ENCODE results near the gene KPRP. TPM values are rescaled to one million over a fixed set of nuclear protein-coding genes. Genes with fewer than 3 reads are reported as not detected.

The KPRP gene
- total RNA-seq, 1 experiment from 2014 or later, result not detected

DNA sequence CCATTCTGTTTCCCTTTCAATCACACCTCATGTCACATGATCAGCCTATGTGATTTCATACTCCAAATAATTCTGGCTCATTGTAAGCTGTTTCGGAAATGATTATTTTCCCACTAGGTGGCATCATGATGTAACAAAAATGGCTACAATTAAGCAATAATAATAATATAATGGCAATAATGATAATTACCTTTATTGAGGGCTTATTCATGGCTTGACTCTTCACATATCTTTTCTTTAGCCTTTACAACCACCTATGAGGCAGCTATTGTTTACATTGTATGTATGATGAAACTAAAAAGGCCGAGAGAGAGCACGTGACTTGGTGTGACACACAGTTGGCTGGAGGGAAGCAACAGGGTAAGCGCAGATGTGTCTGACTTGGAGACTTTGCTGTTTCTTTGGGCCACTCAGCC is 12.5 kb upstream of the KPRP start:
- Histone ChIP-seq H3K4me1 (ENCODE audit: insufficient read depth, low read length) (peaks cover 13% of the 10 kb centered on the region), H3F3A (ENCODE audit: low read length, unreplicated experiment) (no peaks in the 10 kb centered on the region), H3K9ac (ENCODE audit: low read length) (no peak overlapping the region), H4K20me1 (ENCODE audit: low read length) (no peaks in the 10 kb centered on the region), H3K9me3 (ENCODE audit: low read length) (no peaks in the 10 kb centered on the region), H3K79me2 (ENCODE audit: low read length) (no peaks in the 10 kb centered on the region), H3K27me3 (ENCODE audit: low read length) (peaks cover 3% of the 10 kb centered on the region; the same call in 1 of the 2 replicates), H3K9me2 (replicated peaks; ENCODE audit: low read length) (no peaks in the 10 kb centered on the region), H3K27ac (ENCODE audit: low read length) (no peak overlapping the region), H3K4me3 (ENCODE audit: low read length) (no peak overlapping the region), H2AFZ (ENCODE audit: low read length) (no peak overlapping the region), H3K36me3 (ENCODE audit: low read depth, low read length) (no peaks in the 10 kb centered on the region), H3K4me2 (ENCODE audit: low read length) (no peak overlapping the region)
- no TSS peak for BruUV-seq (replicated peaks)
- ChIA-PET CTCF (no interaction called here), POLR2A (ENCODE audit: unreplicated experiment) (no interaction called here)
- ATAC-seq (no peak), DNase-seq (peak; percentile 65)
- intact Hi-C loops (cut with micrococcal nuclease), result no loop called here
- TF ChIP-seq EZH2phosphoT487 (IDR thresholded peaks at IDR 0.05; ENCODE audit: borderline replicate concordance, low read length) (no peak), EZH2 (IDR thresholded peaks at IDR 0.05; ENCODE audit: low read length, unreplicated experiment) (no peak)
- TF ChIP-seq, protein P1, sequence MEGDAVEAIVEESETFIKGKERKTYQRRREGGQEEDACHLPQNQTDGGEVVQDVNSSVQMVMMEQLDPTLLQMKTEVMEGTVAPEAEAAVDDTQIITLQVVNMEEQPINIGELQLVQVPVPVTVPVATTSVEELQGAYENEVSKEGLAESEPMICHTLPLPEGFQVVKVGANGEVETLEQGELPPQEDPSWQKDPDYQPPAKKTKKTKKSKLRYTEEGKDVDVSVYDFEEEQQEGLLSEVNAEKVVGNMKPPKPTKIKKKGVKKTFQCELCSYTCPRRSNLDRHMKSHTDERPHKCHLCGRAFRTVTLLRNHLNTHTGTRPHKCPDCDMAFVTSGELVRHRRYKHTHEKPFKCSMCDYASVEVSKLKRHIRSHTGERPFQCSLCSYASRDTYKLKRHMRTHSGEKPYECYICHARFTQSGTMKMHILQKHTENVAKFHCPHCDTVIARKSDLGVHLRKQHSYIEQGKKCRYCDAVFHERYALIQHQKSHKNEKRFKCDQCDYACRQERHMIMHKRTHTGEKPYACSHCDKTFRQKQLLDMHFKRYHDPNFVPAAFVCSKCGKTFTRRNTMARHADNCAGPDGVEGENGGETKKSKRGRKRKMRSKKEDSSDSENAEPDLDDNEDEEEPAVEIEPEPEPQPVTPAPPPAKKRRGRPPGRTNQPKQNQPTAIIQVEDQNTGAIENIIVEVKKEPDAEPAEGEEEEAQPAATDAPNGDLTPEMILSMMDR (conservative IDR thresholded peaks at IDR 0.05; ENCODE audit: low read depth, low read length), result peak; percentile 47

DNA sequence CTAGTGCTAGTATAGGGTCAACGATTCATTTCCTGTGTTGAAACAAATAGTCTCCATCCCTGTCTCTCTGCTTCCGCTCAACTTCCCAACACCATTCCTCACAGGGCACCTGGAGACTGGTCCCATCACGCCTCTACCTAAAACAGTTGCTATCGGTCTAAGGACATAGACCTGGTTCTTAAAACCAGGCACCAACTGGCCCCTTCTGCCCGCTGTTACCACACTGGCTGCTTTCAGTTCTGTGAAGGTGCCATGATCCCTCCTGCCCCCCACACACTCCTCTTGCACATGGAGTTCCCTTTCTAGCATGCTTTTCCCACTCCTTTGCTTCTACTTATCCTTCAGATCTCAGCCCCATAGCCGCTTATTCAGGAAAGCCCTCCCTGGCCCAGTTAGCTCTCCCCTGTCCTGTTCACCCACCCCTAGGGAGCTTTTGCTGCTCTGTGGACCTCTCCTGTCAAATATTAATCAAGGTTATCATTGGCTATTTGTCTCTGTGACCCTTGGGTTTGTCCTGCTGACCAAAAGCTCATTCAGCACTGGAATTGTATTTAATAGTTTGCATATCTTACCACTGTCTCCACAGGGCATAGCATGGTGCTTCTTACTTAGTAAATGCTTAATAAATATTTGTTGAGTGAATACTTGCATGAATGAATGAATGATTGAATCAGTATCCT is 11.9 kb upstream of the KPRP start:
- CTCF ChIA-PET, result no interaction called here
- intact Hi-C loops (cut with micrococcal nuclease), result no loop called here

DNA sequence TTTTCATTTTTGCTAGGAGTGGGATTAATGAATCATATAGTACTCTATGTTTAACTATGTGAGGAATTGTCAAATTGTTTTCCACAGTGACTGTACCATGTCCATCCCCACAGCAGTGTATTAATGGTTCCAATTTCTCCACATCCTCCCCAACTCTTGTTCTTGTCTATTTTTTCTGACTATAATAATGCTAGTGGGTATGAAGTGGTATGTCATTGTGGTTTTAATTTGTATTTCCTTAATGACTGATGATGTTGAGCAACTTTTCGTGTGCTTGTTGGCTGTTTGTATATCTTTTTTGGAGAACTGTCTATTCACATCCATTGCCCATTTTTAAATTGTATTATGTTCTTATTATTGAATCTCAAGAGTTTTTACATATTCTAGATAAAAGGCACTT is 10.0 kb upstream of the KPRP start:
- CTCF ChIA-PET, result no interaction called here
- Histone ChIP-seq H4K20me1 (ENCODE audit: low read length) (no peaks in the 10 kb centered on the region), H3K9me3 (ENCODE audit: low read length) (no peaks in the 10 kb centered on the region), H3K9me2 (replicated peaks; ENCODE audit: low read length) (no peaks in the 10 kb centered on the region), H3K4me3 (ENCODE audit: low read length) (no peak overlapping the region), H3K27ac (ENCODE audit: low read length) (no peak overlapping the region), H3F3A (ENCODE audit: low read length, unreplicated experiment) (no peaks in the 10 kb centered on the region), H3K36me3 (ENCODE audit: low read depth, low read length) (no peaks in the 10 kb centered on the region), H3K27me3 (ENCODE audit: low read length) (peaks cover 3% of the 10 kb centered on the region; the same call in 1 of the 2 replicates), H3K4me2 (ENCODE audit: low read length) (no peak overlapping the region), H3K79me2 (ENCODE audit: low read length) (no peaks in the 10 kb centered on the region), H3K4me1 (ENCODE audit: insufficient read depth, low read length) (peaks cover 23% of the 10 kb centered on the region), H2AFZ (ENCODE audit: low read length) (no peak overlapping the region), H3K9ac (ENCODE audit: low read length) (no peak overlapping the region)
- BruUV-seq (replicated peaks), result no TSS peak
- TF ChIP-seq EZH2phosphoT487 (IDR thresholded peaks at IDR 0.05; ENCODE audit: borderline replicate concordance, low read length), result no peak
- TF ChIP-seq, protein P1 (conservative IDR thresholded peaks at IDR 0.05; ENCODE audit: low read depth, low read length), result no peak
- no peak for TF ChIP-seq EZH2 (IDR thresholded peaks at IDR 0.05; ENCODE audit: low read length, unreplicated experiment)
- intact Hi-C loops (cut with micrococcal nuclease), result no loop called here
- DNase-seq, result no peak
- POLR2A ChIA-PET (ENCODE audit: unreplicated experiment), result no interaction called here
- no peak for ATAC-seq

More for the DNA sequence above, 11.9 kb upstream of the KPRP start:
- Histone ChIP-seq H3K4me1 (ENCODE audit: insufficient read depth, low read length) (peaks cover 13% of the 10 kb centered on the region), H3K36me3 (ENCODE audit: low read depth, low read length) (no peaks in the 10 kb centered on the region), H3K4me3 (ENCODE audit: low read length) (no peak overlapping the region), H3K27ac (ENCODE audit: low read length) (no peak overlapping the region), H3K27me3 (ENCODE audit: low read length) (peaks cover 3% of the 10 kb centered on the region; the same call in 1 of the 2 replicates), H2AFZ (ENCODE audit: low read length) (no peak overlapping the region), H3K9me3 (ENCODE audit: low read length) (no peaks in the 10 kb centered on the region), H3K9ac (ENCODE audit: low read length) (no peak overlapping the region), H3K4me2 (ENCODE audit: low read length) (no peak overlapping the region), H4K20me1 (ENCODE audit: low read length) (no peaks in the 10 kb centered on the region), H3K79me2 (ENCODE audit: low read length) (no peaks in the 10 kb centered on the region), H3K9me2 (replicated peaks; ENCODE audit: low read length) (no peaks in the 10 kb centered on the region), H3F3A (ENCODE audit: low read length, unreplicated experiment) (no peaks in the 10 kb centered on the region)
- POLR2A ChIA-PET (ENCODE audit: unreplicated experiment), result no interaction called here
- TF ChIP-seq, protein P1 (conservative IDR thresholded peaks at IDR 0.05; ENCODE audit: low read depth, low read length), result no peak
- TF ChIP-seq EZH2phosphoT487 (IDR thresholded peaks at IDR 0.05; ENCODE audit: borderline replicate concordance, low read length) (no peak), EZH2 (IDR thresholded peaks at IDR 0.05; ENCODE audit: low read length, unreplicated experiment) (no peak)
- BruUV-seq (replicated peaks), result no TSS peak
- ATAC-seq, result no peak
- DNase-seq, result no peak
